HCT116 (cell line): ENCODE measurements around the gene SKA3. TPM values are rescaled to one million over a fixed set of nuclear protein-coding genes. Genes with fewer than 3 reads are reported as not detected.

ENCODE experiments used
- ATAC-seq: fragments of 200-7000 bp; cut with Tn5 transposase; 2 replicates; pipeline ENCODE4 v1.9.1; 2020; ENCODE audit warnings: mild to moderate bottlenecking, moderate library complexity
- BruUV-seq: library from RNA; stranded (reverse); fragments of 400-500 nt; replicated peaks from 2 replicates; lab custom pipeline; 2021; lab: Mats Ljungman, UMichigan
- CTCF ChIA-PET: fragments of 300-600 bp; sonication (Branson Sonifier 250); formaldehyde crosslinking; loops from one replicate; lab custom pipeline; 2021; ENCODE audit warnings: antibody characterized with exemption; lab: Charles Lee
- POLR2A ChIA-PET: fragments of 300-600, 350-600 bp; sonication (Branson Sonifier 250); formaldehyde crosslinking; loops from one replicate; lab custom pipeline; 2021; ENCODE audit warnings: antibody characterized with exemption; lab: Charles Lee
- RAD21 ChIA-PET, 2 experiments: fragments of 300-600 bp; sonication (Branson Sonifier 250); formaldehyde crosslinking; loops; one replicate each; lab custom pipeline; 2023; ENCODE audit warnings: low total read pairs in 2 of 2; ENCODE audit not compliant: uncharacterized antibody in 2 of 2, unreplicated experiment in 2 of 2, low non-redundant PET in 1 of 2; lab: Charles Lee
- DNase-seq: peaks from one replicate; pipeline ENCODE4 v3.0.0-alpha.2; 2010; ENCODE audit warnings: low read depth, low spot score
- H2AFZ ChIP-seq: fragments of 200-600 bp; shearing (Covaris generic), sonication (generic); 2 replicates; pipeline ENCODE4 v1.6.1; 2017; ENCODE audit warnings: low read depth, mixed run types, mixed read lengths, antibody characterized with exemption, low read length; ENCODE audit not compliant: poor library complexity, severe bottlenecking
- H3K27ac ChIP-seq: 2 replicates; pipeline ENCODE4 v1.5.1; 2012; ENCODE audit warnings: low read depth, low read length
- H3K27me3 ChIP-seq: fragments of 200-600 bp; sonication (generic); 2 replicates; pipeline ENCODE4 v1.6.1; 2016; ENCODE audit warnings: mixed run types, low read length, mixed read lengths; ENCODE audit not compliant: insufficient read depth
- H3K36me3 ChIP-seq, 2 experiments: fragments of 200-500 bp in 1 of 2; fragments of 200-600 bp in 1 of 2; sonication (Bioruptor generic) in 1 of 2; sonication (generic) in 1 of 2; 2 replicates each; pipeline versions ENCODE4 v1.5.1 to v1.6.1; 2014 to 2016; ENCODE audit warnings: low read length in 2 of 2, inconsistent platforms in 1 of 2, mixed read lengths in 1 of 2, mixed run types in 1 of 2; ENCODE audit not compliant: insufficient read depth in 2 of 2, control insufficient read depth in 1 of 2
- H3K4me1 ChIP-seq, 2 experiments: fragments of 200-600 bp in 1 of 2; sonication (generic) in 1 of 2; 2 replicates each; pipeline versions ENCODE4 v1.5.1 to v1.6.1; 2012 to 2017; ENCODE audit warnings: low read length in 2 of 2, inconsistent platforms in 1 of 2, mild to moderate bottlenecking in 1 of 2, mixed read lengths in 1 of 2, mixed run types in 1 of 2, moderate library complexity in 1 of 2; ENCODE audit not compliant: insufficient read depth in 2 of 2, control insufficient read depth in 1 of 2
- H3K4me2 ChIP-seq: fragments of 200-600 bp; sonication (generic); 2 replicates; pipeline ENCODE4 v1.6.1; 2017; ENCODE audit warnings: mixed run types, low read length, mixed read lengths
- H3K4me3 ChIP-seq, 2 experiments: fragments of 200-600 bp in 1 of 2; sonication (generic) in 1 of 2; replicated peaks in 1 of 2; 2 replicates each; pipeline ENCODE4 v1.5.1; 2011 to 2016; ENCODE audit warnings: low read length in 2 of 2, control low read depth in 1 of 2, low read depth in 1 of 2, mild to moderate bottlenecking in 1 of 2, mixed read lengths in 1 of 2, mixed run types in 1 of 2
- H3K79me2 ChIP-seq: fragments of 200-600 bp; sonication (generic); 2 replicates; pipeline ENCODE4 v1.6.1; 2017; ENCODE audit warnings: mild to moderate bottlenecking, mixed run types, low read length, moderate library complexity, mixed read lengths; ENCODE audit not compliant: insufficient read depth
- H3K9ac ChIP-seq: fragments of 200-600 bp; sonication (generic); 2 replicates; pipeline ENCODE4 v1.6.1; 2016; ENCODE audit warnings: low read length, mixed read lengths
- H3K9me2 ChIP-seq: fragments of 200-600 bp; sonication (generic), shearing (Covaris generic); 2 replicates; pipeline ENCODE4 v1.6.1; 2017; ENCODE audit warnings: mixed run types, mild to moderate bottlenecking, moderate library complexity; ENCODE audit not compliant: insufficient read depth
- H3K9me3 ChIP-seq, 2 experiments: fragments of 200-500 bp in 1 of 2; fragments of 200-600 bp in 1 of 2; sonication (Bioruptor generic) in 1 of 2; sonication (generic) in 1 of 2; 2 replicates each; pipeline ENCODE4 v1.6.1; 2014 to 2017; ENCODE audit warnings: low read length in 2 of 2, mixed read lengths in 2 of 2, inconsistent platforms in 1 of 2, low read depth in 1 of 2, mild to moderate bottlenecking in 1 of 2, mixed run types in 1 of 2, moderate library complexity in 1 of 2; ENCODE audit not compliant: control insufficient read depth in 1 of 2, insufficient read depth in 1 of 2
- H4K20me1 ChIP-seq: fragments of 200-600 bp; sonication (generic), shearing (Covaris generic); 2 replicates; pipeline ENCODE4 v1.6.1; 2017; ENCODE audit warnings: mixed run types, mild to moderate bottlenecking, moderate library complexity; ENCODE audit not compliant: insufficient read depth
- CEBPB ChIP-seq: IDR thresholded peaks from 2 replicates; pipeline ENCODE4 v1.6.1; 2012; ENCODE audit warnings: low read depth
- ELF1 ChIP-seq: IDR thresholded peaks from 2 replicates; pipeline ENCODE4 v1.6.1; 2012; ENCODE audit warnings: low read depth, borderline replicate concordance
- FOSL1 ChIP-seq: IDR thresholded peaks from 2 replicates; pipeline ENCODE4 v1.6.1; 2012; ENCODE audit warnings: low read depth
- POLR2A ChIP-seq: IDR thresholded peaks from 2 replicates; pipeline ENCODE4 v1.7.0; 2011; ENCODE audit warnings: borderline replicate concordance; ENCODE audit not compliant: insufficient read depth, insufficient read length; ENCODE audit errors: extremely low read depth
- RAD21 ChIP-seq: IDR thresholded peaks from 2 replicates; pipeline ENCODE4 v1.6.1; 2012; ENCODE audit warnings: low read depth, mild to moderate bottlenecking
- SIN3A ChIP-seq: IDR thresholded peaks from 2 replicates; pipeline ENCODE4 v1.6.1; 2012; ENCODE audit warnings: low read depth
- YY1 ChIP-seq: IDR thresholded peaks from 2 replicates; pipeline ENCODE4 v1.6.1; 2011; ENCODE audit warnings: low read length, low read depth, moderate library complexity, mild to moderate bottlenecking; ENCODE audit not compliant: insufficient replicate concordance; ENCODE audit errors: extremely low read depth
- ZFX ChIP-seq: fragments of 450-650 bp; IDR thresholded peaks from 2 replicates; pipeline ENCODE4 v1.6.1; 2017
- intact Hi-C: fragments of 100-400 bp; cut with micrococcal nuclease; formaldehyde crosslinking; loops from 2 replicates; pipeline ENCODE4 v1.10.0; 2022
- total RNA-seq: library from RNA; stranded (reverse); gene quantifications from one replicate; pipeline ENCODE4 v1.2.1, GENCODE V29; 2021; ENCODE audit not compliant: unreplicated experiment
- TF ChIP-seq, protein P1 (sequence below): IDR thresholded peaks from 2 replicates; pipeline ENCODE4 v1.6.1; 2012
- TF ChIP-seq, protein P2 (sequence below): IDR thresholded peaks from 2 replicates; pipeline ENCODE4 v1.6.1; 2011; ENCODE audit warnings: mild to moderate bottlenecking, low read length, moderate library complexity; ENCODE audit not compliant: insufficient replicate concordance; ENCODE audit errors: extremely low read depth
- TF ChIP-seq, protein P3 (sequence below), 3 experiments: fragments of 200-600 bp in 1 of 3; sonication (generic) in 1 of 3; IDR thresholded peaks in 2 of 3; conservative IDR thresholded peaks in 1 of 3; 2 replicates each; pipeline ENCODE4 v1.5.1; 2012 to 2017; ENCODE audit warnings: low read depth in 2 of 3, low read length in 2 of 3, antibody characterized with exemption in 1 of 3, borderline replicate concordance in 1 of 3, control low read depth in 1 of 3, mild to moderate bottlenecking in 1 of 3, mixed read lengths in 1 of 3, mixed run types in 1 of 3, moderate library complexity in 1 of 3; ENCODE audit not compliant: insufficient read depth in 1 of 3

The SKA3 gene
- total RNA-seq, 1 experiment from 2014 or later: 43.3 TPM

DNA sequence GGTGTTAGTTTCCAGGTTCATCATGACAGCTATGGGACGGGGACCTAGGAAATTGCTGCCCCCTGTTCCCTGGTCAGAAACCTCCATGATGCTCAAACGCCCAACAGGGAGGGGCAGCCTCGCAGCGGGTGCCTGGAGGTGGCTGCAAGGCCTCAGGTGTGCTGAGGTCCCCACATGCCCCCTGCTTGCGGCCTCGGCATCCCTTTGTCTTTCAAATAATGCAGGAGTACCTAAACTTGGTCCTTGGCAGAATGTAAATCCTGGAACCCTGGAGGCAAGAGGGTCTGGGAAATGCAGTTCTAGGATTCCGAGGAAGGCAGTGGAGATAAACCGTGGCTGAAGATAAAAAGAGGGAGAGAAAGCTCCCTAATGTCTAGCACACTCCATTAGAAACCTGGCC, 52.4 kb downstream of the SKA3 start:
- Histone ChIP-seq H3K79me2 (no peaks in the 10 kb centered on the region), H3K9ac (no peak overlapping the region), H3K27ac (no peak overlapping the region), H3K4me2 (no peak overlapping the region), H3K36me3 (no peaks in the 10 kb centered on the region), H3K9me3 (no peaks in the 10 kb centered on the region), H2AFZ (no peak overlapping the region), H3K4me1 (no peaks in the 10 kb centered on the region), H3K9me2 (no peaks in the 10 kb centered on the region), H3K27me3 (no peaks in the 10 kb centered on the region), H4K20me1 (no peaks in the 10 kb centered on the region), H3K4me3 (no peak overlapping the region)
- ChIA-PET CTCF (interaction anchor here (1.3 kb wide), 1 partner anchor 180 kb away, joined by 3 read pairs; no protein-coding TSS in a partner anchor), RAD21 (no interaction called here), POLR2A (no interaction called here)
- intact Hi-C loops: no loop called here
- TF ChIP-seq, protein P1, sequence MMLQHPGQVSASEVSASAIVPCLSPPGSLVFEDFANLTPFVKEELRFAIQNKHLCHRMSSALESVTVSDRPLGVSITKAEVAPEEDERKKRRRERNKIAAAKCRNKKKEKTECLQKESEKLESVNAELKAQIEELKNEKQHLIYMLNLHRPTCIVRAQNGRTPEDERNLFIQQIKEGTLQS: no peak
- no peak for TF ChIP-seq SIN3A
- TF ChIP-seq, protein P2, sequence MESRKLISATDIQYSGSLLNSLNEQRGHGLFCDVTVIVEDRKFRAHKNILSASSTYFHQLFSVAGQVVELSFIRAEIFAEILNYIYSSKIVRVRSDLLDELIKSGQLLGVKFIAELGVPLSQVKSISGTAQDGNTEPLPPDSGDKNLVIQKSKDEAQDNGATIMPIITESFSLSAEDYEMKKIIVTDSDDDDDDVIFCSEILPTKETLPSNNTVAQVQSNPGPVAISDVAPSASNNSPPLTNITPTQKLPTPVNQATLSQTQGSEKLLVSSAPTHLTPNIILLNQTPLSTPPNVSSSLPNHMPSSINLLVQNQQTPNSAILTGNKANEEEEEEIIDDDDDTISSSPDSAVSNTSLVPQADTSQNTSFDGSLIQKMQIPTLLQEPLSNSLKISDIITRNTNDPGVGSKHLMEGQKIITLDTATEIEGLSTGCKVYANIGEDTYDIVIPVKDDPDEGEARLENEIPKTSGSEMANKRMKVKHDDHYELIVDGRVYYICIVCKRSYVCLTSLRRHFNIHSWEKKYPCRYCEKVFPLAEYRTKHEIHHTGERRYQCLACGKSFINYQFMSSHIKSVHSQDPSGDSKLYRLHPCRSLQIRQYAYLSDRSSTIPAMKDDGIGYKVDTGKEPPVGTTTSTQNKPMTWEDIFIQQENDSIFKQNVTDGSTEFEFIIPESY: no peak
- no peak for TF ChIP-seq ELF1
- TF ChIP-seq FOSL1: no peak
- no peak for TF ChIP-seq YY1
- TF ChIP-seq, protein P3, sequence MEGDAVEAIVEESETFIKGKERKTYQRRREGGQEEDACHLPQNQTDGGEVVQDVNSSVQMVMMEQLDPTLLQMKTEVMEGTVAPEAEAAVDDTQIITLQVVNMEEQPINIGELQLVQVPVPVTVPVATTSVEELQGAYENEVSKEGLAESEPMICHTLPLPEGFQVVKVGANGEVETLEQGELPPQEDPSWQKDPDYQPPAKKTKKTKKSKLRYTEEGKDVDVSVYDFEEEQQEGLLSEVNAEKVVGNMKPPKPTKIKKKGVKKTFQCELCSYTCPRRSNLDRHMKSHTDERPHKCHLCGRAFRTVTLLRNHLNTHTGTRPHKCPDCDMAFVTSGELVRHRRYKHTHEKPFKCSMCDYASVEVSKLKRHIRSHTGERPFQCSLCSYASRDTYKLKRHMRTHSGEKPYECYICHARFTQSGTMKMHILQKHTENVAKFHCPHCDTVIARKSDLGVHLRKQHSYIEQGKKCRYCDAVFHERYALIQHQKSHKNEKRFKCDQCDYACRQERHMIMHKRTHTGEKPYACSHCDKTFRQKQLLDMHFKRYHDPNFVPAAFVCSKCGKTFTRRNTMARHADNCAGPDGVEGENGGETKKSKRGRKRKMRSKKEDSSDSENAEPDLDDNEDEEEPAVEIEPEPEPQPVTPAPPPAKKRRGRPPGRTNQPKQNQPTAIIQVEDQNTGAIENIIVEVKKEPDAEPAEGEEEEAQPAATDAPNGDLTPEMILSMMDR (IDR thresholded peaks at IDR 0.05 in 2 of 3, conservative IDR thresholded peaks at IDR 0.05 in 1 of 3; ENCODE audit: borderline replicate concordance in 1 of 3, insufficient read depth in 1 of 3, low read depth in 2 of 3, low read length in 2 of 3): no peak
- TF ChIP-seq RAD21: no peak
- TF ChIP-seq ZFX: no peak
- no peak for TF ChIP-seq POLR2A
- no peak for TF ChIP-seq CEBPB
- DNase-seq (no peak), ATAC-seq (no peak)
- no TSS peak for BruUV-seq
